ENCODE data around the gene RCOR1. TPM values are rescaled to one million over a fixed set of nuclear protein-coding genes. Genes with fewer than 3 reads are reported as not detected.
A peak's percentile ranks its signal among the peaks of the same experiment; 100 is the strongest.

RCOR1 gene
- total RNA-seq, 4 donors from 2014 or later = 3.3 to 40.0 (median 19.7) TPM

DNA sequence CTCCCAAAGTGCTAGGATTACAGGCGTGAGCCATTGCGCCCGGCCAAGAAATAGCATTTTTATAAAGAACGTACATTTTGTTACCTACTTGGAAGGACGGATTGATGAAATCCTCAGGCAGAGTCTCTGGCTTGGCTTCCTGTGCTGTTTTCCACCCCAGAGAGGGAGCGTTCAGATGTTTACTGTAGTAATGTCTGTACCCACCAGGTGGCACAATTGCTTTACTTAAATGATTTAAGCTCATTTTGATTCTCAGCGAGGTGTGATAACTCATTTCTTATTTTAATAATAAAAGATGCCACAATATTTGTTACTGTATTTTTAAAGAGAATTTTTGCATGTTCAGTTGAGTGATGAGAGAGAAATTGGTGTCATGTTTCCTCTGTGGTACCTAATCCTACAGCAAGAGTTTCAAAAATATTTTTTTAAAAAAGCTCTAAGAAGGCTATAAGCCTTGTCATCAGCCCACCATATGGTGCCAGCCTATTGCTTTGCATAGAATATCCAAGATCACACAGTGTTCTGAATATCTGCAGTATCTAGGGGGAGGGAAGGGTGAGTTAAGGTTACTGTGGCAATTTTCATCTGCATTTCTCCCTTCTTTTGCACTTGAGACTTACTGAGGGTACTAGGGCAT, 102.2 kb downstream of the RCOR1 start:
- intact Hi-C loops (cut with DNase I; ENCODE audit: low total_unique reads) = no loop called here
- DNase-seq = peak; percentile 49 to 77
- Histone ChIP-seq H3K9me3 (no peaks in the 10 kb centered on the region), H3K36me3 (no peaks in the 10 kb centered on the region), H3K4me3 (no peak overlapping the region), H3K4me1 (peaks cover 0 to 3% of the 10 kb centered on the region in 2 donors), H3K27ac (no peak overlapping the region), H3K27me3 (no peaks in the 10 kb centered on the region)
- TF ChIP-seq, protein P1, sequence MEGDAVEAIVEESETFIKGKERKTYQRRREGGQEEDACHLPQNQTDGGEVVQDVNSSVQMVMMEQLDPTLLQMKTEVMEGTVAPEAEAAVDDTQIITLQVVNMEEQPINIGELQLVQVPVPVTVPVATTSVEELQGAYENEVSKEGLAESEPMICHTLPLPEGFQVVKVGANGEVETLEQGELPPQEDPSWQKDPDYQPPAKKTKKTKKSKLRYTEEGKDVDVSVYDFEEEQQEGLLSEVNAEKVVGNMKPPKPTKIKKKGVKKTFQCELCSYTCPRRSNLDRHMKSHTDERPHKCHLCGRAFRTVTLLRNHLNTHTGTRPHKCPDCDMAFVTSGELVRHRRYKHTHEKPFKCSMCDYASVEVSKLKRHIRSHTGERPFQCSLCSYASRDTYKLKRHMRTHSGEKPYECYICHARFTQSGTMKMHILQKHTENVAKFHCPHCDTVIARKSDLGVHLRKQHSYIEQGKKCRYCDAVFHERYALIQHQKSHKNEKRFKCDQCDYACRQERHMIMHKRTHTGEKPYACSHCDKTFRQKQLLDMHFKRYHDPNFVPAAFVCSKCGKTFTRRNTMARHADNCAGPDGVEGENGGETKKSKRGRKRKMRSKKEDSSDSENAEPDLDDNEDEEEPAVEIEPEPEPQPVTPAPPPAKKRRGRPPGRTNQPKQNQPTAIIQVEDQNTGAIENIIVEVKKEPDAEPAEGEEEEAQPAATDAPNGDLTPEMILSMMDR (IDR thresholded peaks at IDR 0.05) = peak; percentile 64 to 80 (median 72)
- no peak for TF ChIP-seq POLR2A (IDR thresholded peaks at IDR 0.05)

DNA sequence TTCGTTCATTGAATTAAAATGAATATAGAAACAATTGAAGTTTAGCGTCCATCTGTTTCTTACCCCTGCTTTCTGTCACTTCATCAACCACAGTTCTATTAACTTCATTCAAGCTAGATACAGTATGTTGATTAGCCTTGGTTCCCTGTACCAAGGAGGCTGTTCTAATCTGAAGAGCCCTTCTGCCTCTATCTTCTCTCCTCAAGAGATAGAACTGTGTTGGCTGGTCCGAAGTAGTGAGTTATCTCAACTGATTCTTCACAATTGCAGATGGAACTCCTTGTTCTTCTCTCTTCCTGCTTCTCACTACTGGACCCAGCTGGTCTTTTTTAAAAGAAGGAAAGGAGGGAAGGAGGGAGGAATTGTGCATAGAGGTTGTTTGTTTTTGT, 102.7 kb downstream of the RCOR1 start:
- intact Hi-C loops (cut with DNase I; ENCODE audit: low total_unique reads) = no loop called here
- Histone ChIP-seq H3K36me3 (no peaks in the 10 kb centered on the region), H3K9me3 (no peaks in the 10 kb centered on the region), H3K27ac (no peak overlapping the region), H3K4me1 (peaks cover 0 to 3% of the 10 kb centered on the region in 2 donors), H3K4me3 (no peak overlapping the region), H3K27me3 (no peaks in the 10 kb centered on the region)
- DNase-seq = no peak
- TF ChIP-seq POLR2A (IDR thresholded peaks at IDR 0.05) = no peak
- TF ChIP-seq, protein P1 (IDR thresholded peaks at IDR 0.05) = no peak

DNA sequence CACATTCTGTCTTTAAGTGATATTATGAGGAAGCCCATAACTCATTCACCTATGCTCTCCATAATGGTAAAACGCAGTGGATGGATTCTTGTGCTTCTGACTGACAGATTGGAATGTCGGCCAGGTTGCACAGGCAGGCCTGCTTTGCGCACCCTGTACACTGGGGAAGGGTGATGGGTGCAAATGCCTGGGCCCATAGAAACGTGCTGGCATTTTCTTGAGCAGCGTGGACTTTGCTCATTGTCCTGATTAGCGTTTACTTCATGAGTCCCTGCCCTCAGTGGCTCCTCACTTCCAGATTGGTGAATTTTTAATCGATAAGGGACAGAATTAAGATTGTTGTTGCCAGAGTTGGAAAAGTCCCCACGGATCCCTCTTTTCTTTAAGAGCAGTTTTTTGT, 103.9 kb downstream of the RCOR1 start:
- TF ChIP-seq POLR2A (IDR thresholded peaks at IDR 0.05) = no peak
- TF ChIP-seq, protein P1 (IDR thresholded peaks at IDR 0.05) = no peak
- H3K4me1 ChIP-seq = peaks cover 0 to 3% of the 10 kb centered on the region in 2 donors
- no peak overlapping the region for H3K4me3 ChIP-seq
- no peaks in the 10 kb centered on the region for H3K27me3 ChIP-seq
- DNase-seq = no peak
- no peaks in the 10 kb centered on the region for H3K36me3 ChIP-seq
- intact Hi-C loops (cut with DNase I; ENCODE audit: low total_unique reads) = no loop called here
- no peak overlapping the region for H3K27ac ChIP-seq
- H3K9me3 ChIP-seq = no peaks in the 10 kb centered on the region

DNA sequence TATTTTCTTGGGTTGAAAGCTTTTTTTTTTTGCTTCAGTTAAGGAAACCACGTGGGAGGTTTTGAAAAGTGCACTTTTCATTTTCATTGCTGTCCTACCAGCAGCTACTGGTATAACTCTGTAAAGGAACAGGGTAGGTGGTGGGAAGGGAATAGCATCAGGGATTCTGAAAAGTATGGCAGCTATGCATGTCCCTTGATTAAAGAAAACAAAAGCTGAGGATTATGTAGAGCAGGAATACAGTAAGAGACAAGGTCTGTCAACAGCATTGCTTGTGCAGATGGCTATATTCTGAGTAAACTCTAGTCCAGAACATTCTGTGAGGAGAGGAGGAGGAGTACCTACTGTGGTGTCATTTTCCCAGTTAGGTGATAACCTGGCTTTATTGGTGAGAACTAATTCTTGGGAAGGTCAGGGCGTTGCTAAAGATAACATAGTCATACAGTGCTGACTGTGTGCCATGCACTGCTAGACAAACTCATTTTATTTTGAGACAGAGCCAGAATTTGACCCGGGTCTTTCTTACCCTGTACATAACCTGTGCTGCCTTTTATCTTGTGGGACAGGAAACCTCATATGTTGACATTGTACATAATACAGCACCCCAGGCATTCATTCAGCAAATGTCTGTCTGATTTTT, 104.5 kb downstream of the RCOR1 start:
- Histone ChIP-seq H3K4me1 (peaks cover 0 to 3% of the 10 kb centered on the region in 2 donors), H3K27me3 (no peaks in the 10 kb centered on the region), H3K36me3 (no peaks in the 10 kb centered on the region), H3K27ac (no peak overlapping the region), H3K9me3 (no peaks in the 10 kb centered on the region), H3K4me3 (no peak overlapping the region)
- no peak for DNase-seq
- intact Hi-C loops (cut with DNase I; ENCODE audit: low total_unique reads) = no loop called here
- TF ChIP-seq, protein P1 (IDR thresholded peaks at IDR 0.05) = no peak
- TF ChIP-seq POLR2A (IDR thresholded peaks at IDR 0.05) = no peak

DNA sequence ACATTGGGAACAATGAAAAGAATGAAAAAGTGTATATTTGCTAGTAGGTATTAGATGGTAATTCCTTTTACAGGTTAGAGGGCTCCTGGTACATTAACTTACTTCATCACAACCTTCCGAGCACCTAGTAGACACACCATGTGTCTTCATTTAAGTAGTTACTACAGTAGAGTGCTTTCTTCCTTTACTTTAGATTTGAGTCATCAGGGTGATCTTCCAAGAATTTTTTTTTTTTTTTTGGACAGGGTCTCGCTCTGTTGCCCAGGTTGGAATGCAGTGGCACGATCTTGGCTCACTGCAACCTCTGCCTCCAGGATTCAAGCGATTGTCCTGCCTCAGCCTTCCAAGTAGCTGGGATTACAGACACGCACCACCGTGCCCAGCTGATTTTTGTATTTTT, 105.1 kb downstream of the RCOR1 start:
- Histone ChIP-seq H3K36me3 (no peaks in the 10 kb centered on the region), H3K4me3 (no peak overlapping the region), H3K27me3 (no peaks in the 10 kb centered on the region), H3K27ac (no peak overlapping the region), H3K9me3 (no peaks in the 10 kb centered on the region), H3K4me1 (peaks cover 0 to 3% of the 10 kb centered on the region in 2 donors)
- no peak for DNase-seq
- TF ChIP-seq POLR2A (IDR thresholded peaks at IDR 0.05) = no peak
- TF ChIP-seq, protein P1 (IDR thresholded peaks at IDR 0.05) = no peak
- intact Hi-C loops (cut with DNase I; ENCODE audit: low total_unique reads) = no loop called here
